HEK293 (cell line): Measurements from ENCODE around the gene ENO3.

Experiments used
- CTCF ChIA-PET: fragments of 350-600 bp; formaldehyde crosslinking; extraction: SDS; loops from one replicate; lab custom pipeline; 2021; ENCODE audit warnings: antibody characterized with exemption; lab: Yijun Ruan, JAX
- POLR2A ChIA-PET: fragments of 300-600 bp; formaldehyde crosslinking; extraction: SDS; loops from one replicate; lab custom pipeline; 2020; ENCODE audit warnings: antibody characterized with exemption, inconsistent platforms; lab: Yijun Ruan, JAX
- H3K27ac ChIP-seq: fragments of 200-500 bp; sonication (Bioruptor generic); 2 replicates; pipeline ENCODE4 v1.5.1; 2014; ENCODE audit warnings: low read depth, low read length, control low read depth, inconsistent platforms; ENCODE audit errors: extremely low read depth
- H3K36me3 ChIP-seq, 2 experiments: fragments of 200-500 bp in 1 of 2; sonication (Bioruptor generic) in 1 of 2; 1 replicate in 1 of 2; 2 replicates in 1 of 2; pipeline ENCODE4 v1.5.1; 2014 to 2017; ENCODE audit warnings: inconsistent platforms in 2 of 2, low read length in 2 of 2; ENCODE audit not compliant: control insufficient read depth in 2 of 2, insufficient read depth in 1 of 2
- H3K4me1 ChIP-seq: fragments of 200-500 bp; sonication (Bioruptor generic); 2 replicates; pipeline ENCODE4 v1.5.1; 2014; ENCODE audit warnings: mild to moderate bottlenecking, low read length, inconsistent platforms; ENCODE audit not compliant: control insufficient read depth, insufficient read depth
- H3K4me3 ChIP-seq: 2 replicates; pipeline ENCODE4 v1.5.1; 2011; ENCODE audit warnings: low read depth, mild to moderate bottlenecking, control low read depth, low read length, moderate library complexity
- H3K9me3 ChIP-seq: fragments of 200-500 bp; sonication (Bioruptor generic); 2 replicates; pipeline ENCODE4 v1.5.1; 2014; ENCODE audit warnings: low read depth, low read length, inconsistent platforms; ENCODE audit not compliant: control insufficient read depth, insufficient read depth
- BCL11B ChIP-seq: fragments of 450-650 bp; formaldehyde crosslinking; IDR thresholded peaks from 2 replicates; pipeline ENCODE4 v1.5.1; 2016; ENCODE audit warnings: low read depth, missing biosample characterization, missing genetic modification characterization
- CTCF ChIP-seq: fragments of 450-650 bp; formaldehyde crosslinking; IDR thresholded peaks from 2 replicates; pipeline ENCODE4 v1.5.1; 2016; ENCODE audit warnings: missing biosample characterization, missing genetic modification characterization
- KLF9 ChIP-seq: fragments of 450-650 bp; formaldehyde crosslinking; IDR thresholded peaks from 2 replicates; pipeline ENCODE4 v1.5.1; 2016; ENCODE audit warnings: missing biosample characterization, missing genetic modification characterization, low read depth
- PATZ1 ChIP-seq: fragments of 450-650 bp; formaldehyde crosslinking; IDR thresholded peaks from 2 replicates; pipeline ENCODE4 v1.5.1; 2016; ENCODE audit warnings: missing biosample characterization, missing genetic modification characterization
- PRDM1 ChIP-seq: fragments of 450-650 bp; formaldehyde crosslinking; IDR thresholded peaks from 2 replicates; pipeline ENCODE4; 2016; ENCODE audit warnings: missing biosample characterization, missing genetic modification characterization
- SCRT1 ChIP-seq: fragments of 450-650 bp; formaldehyde crosslinking; IDR thresholded peaks from 2 replicates; pipeline ENCODE4 v1.5.1; 2016; ENCODE audit warnings: missing biosample characterization, missing genetic modification characterization, borderline replicate concordance
- ZBTB20 ChIP-seq: fragments of 450-650 bp; formaldehyde crosslinking; IDR thresholded peaks from 2 replicates; pipeline ENCODE4 v1.5.1; 2016; ENCODE audit warnings: missing biosample characterization, missing genetic modification characterization
- ZNF138 ChIP-seq: fragments of 450-650 bp; formaldehyde crosslinking; IDR thresholded peaks from 2 replicates; pipeline ENCODE4 v1.5.1; 2016; ENCODE audit warnings: missing biosample characterization, missing genetic modification characterization, borderline replicate concordance
- ZNF311 ChIP-seq: fragments of 450-650 bp; formaldehyde crosslinking; IDR thresholded peaks from 2 replicates; pipeline ENCODE4 v1.5.1; 2017; ENCODE audit warnings: missing biosample characterization, missing genetic modification characterization, borderline replicate concordance
- ZNF433 ChIP-seq: fragments of 450-650 bp; formaldehyde crosslinking; IDR thresholded peaks from 2 replicates; pipeline ENCODE4 v1.5.1; 2016; ENCODE audit warnings: missing biosample characterization, missing genetic modification characterization, low read depth
- ZNF514 ChIP-seq: fragments of 450-650 bp; formaldehyde crosslinking; IDR thresholded peaks from 2 replicates; pipeline ENCODE4 v1.5.1; 2016; ENCODE audit warnings: missing biosample characterization, missing genetic modification characterization
- ZNF544 ChIP-seq: fragments of 450-650 bp; formaldehyde crosslinking; IDR thresholded peaks from 2 replicates; pipeline ENCODE4 v1.5.0; 2017; ENCODE audit warnings: missing biosample characterization, missing genetic modification characterization
- ZNF571 ChIP-seq: fragments of 450-650 bp; formaldehyde crosslinking; IDR thresholded peaks from 2 replicates; pipeline ENCODE4 v1.5.0; 2017; ENCODE audit warnings: missing biosample characterization, missing genetic modification characterization
- ZNF654 ChIP-seq: fragments of 450-650 bp; formaldehyde crosslinking; IDR thresholded peaks from 2 replicates; pipeline ENCODE4 v1.5.1; 2016; ENCODE audit warnings: low read depth, missing biosample characterization, missing genetic modification characterization
- ZNF747 ChIP-seq: fragments of 450-650 bp; formaldehyde crosslinking; IDR thresholded peaks from 2 replicates; pipeline ENCODE4 v1.5.1; 2016; ENCODE audit warnings: missing biosample characterization, missing genetic modification characterization
- ZNF837 ChIP-seq: fragments of 450-650 bp; formaldehyde crosslinking; IDR thresholded peaks from 2 replicates; pipeline ENCODE4 v1.5.1; 2016; ENCODE audit warnings: missing biosample characterization, missing genetic modification characterization
- ZNF843 ChIP-seq: fragments of 450-650 bp; formaldehyde crosslinking; IDR thresholded peaks from 2 replicates; pipeline ENCODE4 v1.5.1; 2016; ENCODE audit warnings: missing biosample characterization, missing genetic modification characterization
- ZSCAN30 ChIP-seq: fragments of 450-650 bp; IDR thresholded peaks from 2 replicates; pipeline ENCODE4 v1.5.1; 2018; ENCODE audit warnings: missing biosample characterization, mild to moderate bottlenecking, missing genetic modification characterization, moderate library complexity
- TF ChIP-seq, protein P1 (sequence below): fragments of 450-650 bp; formaldehyde crosslinking; IDR thresholded peaks from 2 replicates; pipeline ENCODE4 v1.5.1; 2016; ENCODE audit warnings: missing biosample characterization, missing genetic modification characterization, borderline replicate concordance

ENO3 gene

DNA sequence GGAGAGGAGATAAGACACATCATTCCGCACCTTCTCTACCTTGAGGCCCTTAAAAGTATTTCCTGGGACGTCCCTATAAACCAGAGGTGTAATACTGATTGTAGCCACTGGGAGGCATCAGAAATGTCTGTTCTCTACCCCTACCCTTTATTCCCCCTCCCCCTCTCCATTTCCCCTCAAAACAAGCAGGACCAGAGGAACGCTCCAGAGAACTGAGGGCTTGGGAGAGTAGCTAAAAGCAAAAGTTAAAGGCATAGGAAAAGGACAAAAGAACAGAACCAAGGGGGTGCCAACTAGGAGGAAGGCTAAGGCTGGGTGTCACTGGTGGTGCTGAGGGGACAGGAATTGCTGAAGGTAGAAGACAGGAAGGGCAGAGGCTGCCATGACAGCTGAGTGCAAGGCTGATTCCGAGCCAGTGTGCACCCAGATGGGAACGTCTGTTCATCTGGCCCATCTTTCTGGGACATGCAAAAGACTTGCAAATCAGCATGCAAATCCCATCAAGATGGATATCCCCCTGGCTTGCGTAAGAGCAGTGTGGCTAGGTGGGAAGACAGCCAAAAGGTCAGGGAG is 29.8 kb downstream of the ENO3 start:
- POLR2A ChIA-PET = interaction anchor here (0.9 to 1.6 kb wide), 2 partner anchors 14 to 35 kb away, joined by 4 to 8 read pairs; partner anchors contain the start of gene SPAG7
- CTCF ChIA-PET = interaction anchor here (0.6 to 4.3 kb wide), 22 partner anchors 8 to 397 kb away, joined by 3 to 43 read pairs (median 4); partner anchors contain the start of genes CHRNE, RNF167, SLC25A11 and SMTNL2
- Histone ChIP-seq H3K4me1 (no peaks in the 10 kb centered on the region), H3K9me3 (no peaks in the 10 kb centered on the region), H3K36me3 (peaks cover 39 to 72% of the 10 kb centered on the region in 2 experiments), H3K4me3 (no peak overlapping the region), H3K27ac (no peak overlapping the region)
- peak; percentile 52 for TF ChIP-seq CTCF (tag by site-specific recombination)
- 0 out of 2 replicates have a peak, but pooled peaks have one; percentile 22 for TF ChIP-seq PATZ1 (tag by site-specific recombination)
- no peak for TF ChIP-seq ZBTB20 (tag by site-specific recombination)
- peak; percentile 36 for TF ChIP-seq ZNF654 (tag by site-specific recombination)
- TF ChIP-seq ZNF433 (tag by site-specific recombination) = no peak

DNA sequence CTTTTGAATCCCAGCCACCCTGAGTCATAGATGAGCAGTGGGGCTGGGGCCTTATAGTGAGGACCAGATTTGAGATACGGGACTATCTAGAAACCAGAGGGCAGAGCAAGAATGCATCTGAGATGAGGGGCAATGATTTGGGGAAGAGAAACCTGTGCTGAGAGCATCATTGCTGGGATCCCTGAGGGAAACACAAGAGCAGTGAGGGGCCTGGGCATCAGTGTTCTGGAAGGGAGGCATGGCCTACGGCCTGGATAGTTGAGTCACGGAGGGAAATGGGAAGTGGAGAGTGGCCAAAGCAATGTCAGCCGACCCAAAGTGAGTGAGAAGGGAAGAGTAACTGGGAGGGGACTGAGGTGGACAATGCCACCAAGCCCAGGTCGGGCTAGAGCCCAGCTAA is 31.4 kb downstream of the ENO3 start:
- POLR2A ChIA-PET = no interaction called here
- CTCF ChIA-PET = interaction anchor here (1.2 to 1.6 kb wide), 2 partner anchors 15 to 73 kb away, joined by 4 to 5 read pairs; no protein-coding TSS in a partner anchor
- H3K4me3 ChIP-seq = no peak overlapping the region

More for the DNA sequence above, 31.4 kb downstream of the ENO3 start:
- no peak overlapping the region for H3K27ac ChIP-seq
- no peaks in the 10 kb centered on the region for H3K9me3 ChIP-seq
- peaks cover 6% of the 10 kb centered on the region for H3K4me1 ChIP-seq
- peaks cover 31 to 62% of the 10 kb centered on the region in 2 experiments for H3K36me3 ChIP-seq
- TF ChIP-seq PRDM1 (no peak), ZNF311 (tag by site-specific recombination) (no peak), ZNF747 (tag by site-specific recombination) (no peak), ZSCAN30 (tag by site-specific recombination) (no peak), ZNF837 (tag by site-specific recombination) (no peak), ZNF571 (no peak), SCRT1 (tag by site-specific recombination) (no peak), BCL11B (tag by site-specific recombination) (no peak), ZNF544 (no peak), ZNF843 (tag by site-specific recombination) (no peak), ZNF138 (tag by site-specific recombination) (no peak), ZNF514 (tag by site-specific recombination) (no peak), KLF9 (no peak)
- TF ChIP-seq, protein P1, sequence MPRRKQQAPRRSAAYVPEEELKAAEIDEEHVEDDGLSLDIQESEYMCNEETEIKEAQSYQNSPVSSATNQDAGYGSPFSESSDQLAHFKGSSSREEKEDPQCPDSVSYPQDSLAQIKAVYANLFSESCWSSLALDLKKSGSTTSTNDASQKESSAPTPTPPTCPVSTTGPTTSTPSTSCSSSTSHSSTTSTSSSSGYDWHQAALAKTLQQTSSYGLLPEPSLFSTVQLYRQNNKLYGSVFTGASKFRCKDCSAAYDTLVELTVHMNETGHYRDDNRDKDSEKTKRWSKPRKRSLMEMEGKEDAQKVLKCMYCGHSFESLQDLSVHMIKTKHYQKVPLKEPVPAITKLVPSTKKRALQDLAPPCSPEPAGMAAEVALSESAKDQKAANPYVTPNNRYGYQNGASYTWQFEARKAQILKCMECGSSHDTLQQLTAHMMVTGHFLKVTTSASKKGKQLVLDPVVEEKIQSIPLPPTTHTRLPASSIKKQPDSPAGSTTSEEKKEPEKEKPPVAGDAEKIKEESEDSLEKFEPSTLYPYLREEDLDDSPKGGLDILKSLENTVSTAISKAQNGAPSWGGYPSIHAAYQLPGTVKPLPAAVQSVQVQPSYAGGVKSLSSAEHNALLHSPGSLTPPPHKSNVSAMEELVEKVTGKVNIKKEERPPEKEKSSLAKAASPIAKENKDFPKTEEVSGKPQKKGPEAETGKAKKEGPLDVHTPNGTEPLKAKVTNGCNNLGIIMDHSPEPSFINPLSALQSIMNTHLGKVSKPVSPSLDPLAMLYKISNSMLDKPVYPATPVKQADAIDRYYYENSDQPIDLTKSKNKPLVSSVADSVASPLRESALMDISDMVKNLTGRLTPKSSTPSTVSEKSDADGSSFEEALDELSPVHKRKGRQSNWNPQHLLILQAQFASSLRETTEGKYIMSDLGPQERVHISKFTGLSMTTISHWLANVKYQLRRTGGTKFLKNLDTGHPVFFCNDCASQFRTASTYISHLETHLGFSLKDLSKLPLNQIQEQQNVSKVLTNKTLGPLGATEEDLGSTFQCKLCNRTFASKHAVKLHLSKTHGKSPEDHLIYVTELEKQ (tag by site-specific recombination) = no peak
- TF ChIP-seq, all 188 proteins: peak for 0
